NCI-H2196 (cell line): ENCODE data around the gene NCAM1.
"Not testable (repeated sequence)": the region's sequence is repeated elsewhere in the genome, so short reads cannot be mapped to it uniquely, and the experiment has no call there.

Experiments
- DNase-seq: peaks from one replicate; lab custom pipeline; 2025; ENCODE audit not compliant: unreplicated experiment; lab: John Stamatoyannopoulos, UW

NCAM1 gene

GRCh38 chr11:113018913-113019312, 57.7 kb downstream of the NCAM1 start:
- DNase-seq = no peak

- no peak for DNase-seq
Observed at GRCh38 chr11:113019711-113020110, 58.5 kb downstream of the NCAM1 start.

- no peak for DNase-seq
Observed at GRCh38 chr11:113021111-113021510, 59.9 kb downstream of the NCAM1 start.

GRCh38 chr11:113022262-113022661, 61.0 kb downstream of the NCAM1 start:
- DNase-seq = no peak

- DNase-seq = no peak
Observed at GRCh38 chr11:113023228-113023627, 62.0 kb downstream of the NCAM1 start.

- no peak for DNase-seq
Observed at GRCh38 chr11:113023986-113024385, 62.8 kb downstream of the NCAM1 start.

GRCh38 chr11:113026778-113027177, 65.6 kb downstream of the NCAM1 start:
- DNase-seq = no peak

- DNase-seq = no peak
Observed at GRCh38 chr11:113034576-113034975, 73.4 kb downstream of the NCAM1 start.

GRCh38 chr11:113035708-113036107, 74.5 kb downstream of the NCAM1 start:
- no peak for DNase-seq

GRCh38 chr11:113043698-113044097, 82.5 kb downstream of the NCAM1 start:
- no peak for DNase-seq

GRCh38 chr11:113045146-113045545, 83.9 kb downstream of the NCAM1 start:
- DNase-seq = no peak

GRCh38 chr11:113046866-113047265, 85.6 kb downstream of the NCAM1 start:
- DNase-seq = no peak

- no peak for DNase-seq
Observed at GRCh38 chr11:113048820-113049768, 87.9 kb downstream of the NCAM1 start.

GRCh38 chr11:113053042-113053441, 91.8 kb downstream of the NCAM1 start:
- DNase-seq = not testable (repeated sequence)

- no peak for DNase-seq
Observed at GRCh38 chr11:113057038-113057437, 95.8 kb downstream of the NCAM1 start.

GRCh38 chr11:113059548-113059947, 98.3 kb downstream of the NCAM1 start:
- DNase-seq = no peak

GRCh38 chr11:113065330-113065729, 104.1 kb downstream of the NCAM1 start:
- DNase-seq = no peak

GRCh38 chr11:113072237-113072858, 111.1 kb downstream of the NCAM1 start:
- DNase-seq = no peak

GRCh38 chr11:113073290-113073953, 112.2 kb downstream of the NCAM1 start:
- DNase-seq = no peak

GRCh38 chr11:113075586-113076095, 114.4 kb downstream of the NCAM1 start:
- no peak for DNase-seq

- no peak for DNase-seq
Observed at GRCh38 chr11:113077379-113077778, 116.2 kb downstream of the NCAM1 start.
